Bronchial epithelial cell (primary cell): ENCODE results near the gene PCGF3. TPM values are rescaled to one million over a fixed set of nuclear protein-coding genes. Genes with fewer than 3 reads are reported as not detected.

Experiments used
- DNase-seq: peaks from one replicate; pipeline ENCODE4 v3.0.0-alpha.2; 2010; ENCODE audit warnings: low read depth
- FAIRE-seq: peaks from 2 replicates; lab custom pipeline; 2011; peaks lifted over from hg19 to GRCh38; lab: Jason Lieb, UNC
- H3K27me3 ChIP-seq: 2 replicates; pipeline ENCODE4 v1.5.1; 2011; ENCODE audit warnings: low read length; ENCODE audit not compliant: control insufficient read depth, insufficient read depth
- H3K36me3 ChIP-seq: 2 replicates; pipeline ENCODE4 v1.5.1; 2011; ENCODE audit warnings: low read length; ENCODE audit not compliant: control insufficient read depth, insufficient read depth
- H3K4me3 ChIP-seq: 2 replicates; pipeline ENCODE4 v1.5.1; 2011; ENCODE audit warnings: mild to moderate bottlenecking, low read depth, low read length, control low read depth
- CTCF ChIP-seq: IDR thresholded peaks from 2 replicates; pipeline ENCODE4 v1.5.1; 2011; ENCODE audit warnings: mild to moderate bottlenecking, moderate library complexity, low read length, control low read depth, inconsistent platforms; ENCODE audit not compliant: insufficient read depth, severe bottlenecking
- total RNA-seq: library from RNA; depleted of rRNA; stranded (reverse); fragments of >200 nt; gene quantifications from 2 replicates; pipeline ENCODE4 v1.2.1, GENCODE V29; 2014

Gene PCGF3
- total RNA-seq, 1 donor from 2014 or later = 30.5 TPM

GRCh38 chr4:768076-768475 lies 62.4 kb downstream of the PCGF3 start:
- H3K36me3 ChIP-seq = peaks cover 16% of the 10 kb centered on the region

GRCh38 chr4:768995-769394 lies 63.4 kb downstream of the PCGF3 start:
- H3K36me3 ChIP-seq = peaks cover 16% of the 10 kb centered on the region
- DNase-seq (no peak), FAIRE-seq (no peak)
- no peak overlapping the region for H3K4me3 ChIP-seq
- no peaks in the 10 kb centered on the region for H3K27me3 ChIP-seq
- no peak for TF ChIP-seq CTCF

More at GRCh38 chr4:768076-768475, 62.4 kb downstream of the PCGF3 start:
- FAIRE-seq (no peak), DNase-seq (no peak)
- Histone ChIP-seq H3K27me3 (no peaks in the 10 kb centered on the region), H3K4me3 (no peak overlapping the region)
- no peak for TF ChIP-seq CTCF

- no peaks in the 10 kb centered on the region for H3K27me3 ChIP-seq
- DNase-seq = no peak
- H3K4me3 ChIP-seq = no peak overlapping the region
- FAIRE-seq = no peak
- TF ChIP-seq CTCF = no peak
- peaks cover 16% of the 10 kb centered on the region for H3K36me3 ChIP-seq
Measured at GRCh38 chr4:769511-769910, 63.9 kb downstream of the PCGF3 start.

DNA sequence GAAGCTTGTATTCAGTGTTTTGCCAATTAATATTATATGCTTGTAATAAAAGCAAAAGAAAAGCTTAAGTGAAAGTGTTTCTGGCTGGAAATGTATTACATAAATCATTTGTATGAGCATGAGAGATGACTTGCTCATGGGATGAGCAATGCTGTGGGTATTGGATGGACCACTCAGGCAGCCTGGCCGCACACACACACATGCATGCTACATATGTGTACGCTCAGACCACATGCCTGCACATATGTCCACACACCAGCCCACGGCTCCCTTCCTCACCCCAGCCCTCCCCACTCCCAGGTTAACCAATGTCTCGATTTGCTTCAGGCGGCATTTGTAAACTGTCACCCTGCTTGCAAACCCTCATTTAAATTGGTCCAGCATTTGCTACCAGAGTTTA lies 64.4 kb downstream of the PCGF3 start:
- FAIRE-seq = no peak
- peaks cover 16% of the 10 kb centered on the region for H3K36me3 ChIP-seq

DNA sequence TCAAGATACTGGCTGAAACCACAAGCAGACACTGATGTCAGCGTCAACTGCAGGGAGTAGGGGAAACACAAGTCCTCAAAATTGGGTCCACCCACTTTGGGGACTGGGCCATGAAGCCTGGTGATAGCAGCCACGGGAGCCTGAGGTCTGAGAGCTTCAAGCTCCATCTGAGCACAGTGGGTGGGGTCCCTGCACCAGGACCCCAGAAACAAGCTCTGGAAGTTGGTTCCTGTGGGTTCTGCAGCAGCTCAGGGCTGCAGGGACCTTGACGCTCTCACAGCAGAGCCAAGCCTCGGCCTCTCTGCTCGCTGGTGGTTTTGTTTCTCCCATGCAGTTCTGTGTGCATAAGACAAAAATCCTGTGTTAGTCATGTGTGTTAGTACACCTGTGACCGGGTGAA lies 65.8 kb downstream of the PCGF3 start:
- DNase-seq (no peak), FAIRE-seq (no peak)
- Histone ChIP-seq H3K4me3 (no peak overlapping the region), H3K27me3 (no peaks in the 10 kb centered on the region), H3K36me3 (peaks cover 21% of the 10 kb centered on the region)
- TF ChIP-seq CTCF = no peak

More for the DNA sequence above, 64.4 kb downstream of the PCGF3 start:
- TF ChIP-seq CTCF = no peak
- H3K4me3 ChIP-seq = no peak overlapping the region
- H3K27me3 ChIP-seq = no peaks in the 10 kb centered on the region
- no peak for DNase-seq

DNA sequence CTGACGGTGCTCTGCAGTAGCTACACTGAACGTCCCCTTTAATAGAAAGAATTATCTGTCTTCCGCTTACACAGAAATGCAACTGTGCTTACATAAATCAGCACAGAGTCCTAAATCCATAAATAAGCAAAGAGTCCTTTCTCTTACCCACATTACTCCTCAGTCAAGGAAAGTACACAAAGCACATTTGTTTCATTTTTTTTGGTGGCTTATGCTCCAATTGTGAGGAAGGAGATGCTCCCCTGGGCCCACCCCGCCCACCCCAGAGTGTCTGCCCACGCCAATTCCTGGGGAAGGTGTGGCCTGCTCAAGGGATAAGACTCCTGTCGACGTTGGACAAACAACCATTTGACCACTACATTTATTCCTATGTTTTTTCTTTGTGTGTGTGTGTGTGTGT lies 66.5 kb downstream of the PCGF3 start:
- no peak for TF ChIP-seq CTCF
- FAIRE-seq = no peak
- DNase-seq = no peak
- Histone ChIP-seq H3K4me3 (no peak overlapping the region), H3K27me3 (no peaks in the 10 kb centered on the region), H3K36me3 (peaks cover 24% of the 10 kb centered on the region)
